B cell (primary cell): ENCODE results near the gene TIMM17A. TPM values are rescaled to one million over a fixed set of nuclear protein-coding genes. Genes with fewer than 3 reads are reported as not detected.

Experiments
- ATAC-seq: fragments of 200-7000 bp; cut with Tn5 transposase; one replicate; pipeline ENCODE4 v1.10.0; 2021; ENCODE audit warnings: low read depth, mild to moderate bottlenecking, moderate number of reproducible peaks, moderate library complexity
- CTCF ChIA-PET: fragments of 350-600 bp; sonication (Branson Sonifier 250); formaldehyde crosslinking; loops from one replicate; lab custom pipeline; 2021; ENCODE audit warnings: antibody characterized with exemption, inconsistent platforms; lab: Charles Lee
- POLR2A ChIA-PET: fragments of 350-600 bp; sonication (Branson Sonifier 250); formaldehyde crosslinking; loops from one replicate; lab custom pipeline; 2021; ENCODE audit warnings: antibody characterized with exemption; lab: Charles Lee
- DNase-seq: peaks from one replicate; pipeline ENCODE4 v3.0.0; 2013
- H2AFZ ChIP-seq: 2 replicates; pipeline ENCODE4 v1.6.1; 2012; ENCODE audit warnings: mild to moderate bottlenecking, low read depth, low read length; ENCODE audit not compliant: insufficient read depth, poor library complexity, severe bottlenecking
- H3K27ac ChIP-seq, 2 donors: 1 replicate in 1 of 2; 2 replicates in 1 of 2; pipeline ENCODE4 v1.5.1; 2012 to 2013; ENCODE audit warnings: low read length in 2 of 2, mild to moderate bottlenecking in 2 of 2, moderate library complexity in 1 of 2
- H3K27me3 ChIP-seq, 4 experiments: fragments of 200-600 bp in 1 of 4; sonication (generic) in 1 of 4; replicated peaks in 1 of 4; 1 replicate in 2 of 4; 2 replicates in 2 of 4; pipeline versions ENCODE4 v1.6.1 to v1.7.0; 2013 to 2016; ENCODE audit warnings: low read length in 3 of 4, mild to moderate bottlenecking in 2 of 4, mixed read lengths in 1 of 4, moderate library complexity in 1 of 4; ENCODE audit not compliant: insufficient read depth in 4 of 4, control insufficient read depth in 3 of 4; ENCODE audit errors: control extremely low read depth in 1 of 4
- H3K36me3 ChIP-seq, 2 experiments: replicated peaks in 1 of 2; 1 replicate in 1 of 2; 2 replicates in 1 of 2; pipeline versions ENCODE4 v1.6.1 to v1.7.1; 2013; ENCODE audit warnings: low read length in 1 of 2; ENCODE audit not compliant: insufficient read depth in 2 of 2, control insufficient read depth in 1 of 2; ENCODE audit errors: control extremely low read depth in 1 of 2, extremely low read depth in 1 of 2
- H3K4me1 ChIP-seq, 2 donors: fragments of 200-600 bp in 1 of 2; sonication (generic) in 1 of 2; 1 replicate in 1 of 2; 2 replicates in 1 of 2; pipeline versions ENCODE4 v1.5.1 to v1.6.1; 2013 to 2017; ENCODE audit warnings: low read length in 2 of 2; ENCODE audit not compliant: control insufficient read depth in 2 of 2, insufficient read depth in 2 of 2
- H3K4me2 ChIP-seq: replicated peaks from 2 replicates; pipeline ENCODE3; 2012; ENCODE audit warnings: mild to moderate bottlenecking, low read depth, low read length; ENCODE audit not compliant: poor library complexity, severe bottlenecking
- H3K4me3 ChIP-seq, 5 experiments: fragments of 200-600 bp in 1 of 5; sonication (generic) in 1 of 5; 1 replicate in 3 of 5; 2 replicates in 2 of 5; pipeline versions ENCODE4 v1.5.1 to v1.7.0; 2011 to 2016; ENCODE audit warnings: low read length in 4 of 5, mild to moderate bottlenecking in 4 of 5, low read depth in 2 of 5, control low read depth in 1 of 5, moderate library complexity in 1 of 5; ENCODE audit not compliant: insufficient read depth in 1 of 5; ENCODE audit errors: control extremely low read depth in 1 of 5, extremely low read depth in 1 of 5
- H3K79me2 ChIP-seq: fragments of 200-600 bp; sonication (generic); one replicate; pipeline ENCODE4 v1.6.0; 2016; ENCODE audit warnings: low read length; ENCODE audit not compliant: control insufficient read depth, insufficient read depth
- H3K9ac ChIP-seq: fragments of 200-600 bp; sonication (generic); 2 replicates; pipeline ENCODE4 v1.6.1; 2017; ENCODE audit warnings: mild to moderate bottlenecking, low read length, moderate library complexity
- H3K9me3 ChIP-seq, 3 donors: one replicate each; pipeline versions ENCODE4 v1.6.1 to v1.7.1; 2013; ENCODE audit warnings: low read length in 2 of 3; ENCODE audit not compliant: control insufficient read depth in 2 of 3, insufficient read depth in 1 of 3; ENCODE audit errors: control extremely low read depth in 1 of 3
- H4K20me1 ChIP-seq: 2 replicates; pipeline ENCODE4 v1.6.0; 2012; ENCODE audit warnings: mild to moderate bottlenecking, low read length; ENCODE audit not compliant: insufficient read depth, control insufficient read depth, poor library complexity, severe bottlenecking
- H3K27ac Mint-ChIP-seq: one replicate; pipeline ENCODE4 v1.8.0; 2021; ENCODE audit warnings: mixed read lengths
- H3K27me3 Mint-ChIP-seq: one replicate; pipeline ENCODE4 v1.8.0; 2021; ENCODE audit warnings: mixed read lengths
- H3K4me1 Mint-ChIP-seq: one replicate; pipeline ENCODE4 v1.8.0; 2021; ENCODE audit warnings: mixed read lengths
- H3K4me3 Mint-ChIP-seq: one replicate; pipeline ENCODE4 v1.8.0; 2021; ENCODE audit warnings: mixed read lengths
- H3K9me3 Mint-ChIP-seq: one replicate; pipeline ENCODE4 v1.8.0; 2022; ENCODE audit warnings: mixed read lengths; ENCODE audit not compliant: insufficient read depth
- CTCF ChIP-seq: fragments of 200-600 bp; IDR thresholded peaks from one replicate; pipeline ENCODE4 v1.8.0; 2022; ENCODE audit warnings: antibody characterized with exemption, mild to moderate bottlenecking
- EZH2 ChIP-seq: IDR thresholded peaks from 2 replicates; pipeline ENCODE4 v1.6.1; 2012; ENCODE audit warnings: borderline replicate concordance, low read depth, mild to moderate bottlenecking, moderate library complexity, low read length; ENCODE audit not compliant: insufficient read depth, poor library complexity, severe bottlenecking
- WGBS: methylation state at CpG from one replicate; pipeline ENCODE4 v1.1.5; 2013; ENCODE audit warnings: missing lambda C conversion rate; ENCODE audit not compliant: insufficient coverage; 5-methylcytosine and 5-hydroxymethylcytosine counted together
- intact Hi-C: fragments of 100-400 bp; cut with micrococcal nuclease; formaldehyde crosslinking; loops from one replicate; pipeline ENCODE4 v1.10.0; 2022
- polyA plus RNA-seq: library from polyadenylated mRNA; depleted of rRNA; stranded (reverse); fragments of >200 nt; gene quantifications from 2 replicates; pipeline ENCODE4 v1.2.3, GENCODE V29; 2012
- total RNA-seq, 2 donors: library from RNA; stranded (reverse); fragments of 120-200 nt in 1 of 2; gene quantifications; 1 replicate in 1 of 2; 2 replicates in 1 of 2; pipeline versions ENCODE4 v1.2.3 to v1.2.4, GENCODE V29; 2013 to 2022

TIMM17A gene
- total and polyA plus RNA-seq, 2 donors (not counting 1 experiment from before 2014, with no cell fraction given), result 13.7 to 31.5 TPM

DNA sequence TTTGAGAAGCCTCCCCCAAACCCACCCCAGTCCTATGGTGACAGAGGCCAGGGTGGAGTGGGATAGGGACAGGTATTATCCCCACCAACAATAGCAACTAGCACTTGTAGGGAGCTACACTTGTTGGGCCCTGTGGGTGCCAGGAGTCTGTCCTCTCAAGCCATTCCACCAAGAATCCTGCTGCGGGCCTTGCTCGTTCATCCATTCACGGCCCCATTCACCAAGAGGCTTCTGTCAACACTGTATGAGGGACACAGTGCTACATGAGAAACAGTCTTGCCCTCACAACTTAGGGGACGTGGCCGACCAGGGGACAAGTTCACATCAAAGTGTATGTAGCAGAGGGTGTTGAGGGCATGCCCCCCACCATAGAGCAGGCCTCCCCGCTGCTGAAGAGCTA lies 47.7 kb upstream of the TIMM17A start:
- H3K27ac ChIP-seq, result no peak overlapping the region
- H2AFZ ChIP-seq, result no peak overlapping the region
- H3K79me2 ChIP-seq, result no peaks in the 10 kb centered on the region
- CTCF ChIA-PET, result no interaction called here
- H4K20me1 ChIP-seq, result no peaks in the 10 kb centered on the region
- intact Hi-C loops, result no loop called here
- H3K27me3 ChIP-seq, result no peaks in the 10 kb centered on the region
- H3K9me3 Mint-ChIP-seq, result no peaks in the 10 kb centered on the region
- no peaks in the 10 kb centered on the region for H3K4me1 Mint-ChIP-seq
- H3K27ac Mint-ChIP-seq, result no peak overlapping the region
- DNase-seq, result no peak
- H3K4me3 Mint-ChIP-seq, result no peak overlapping the region
- 100% methylated on average over 5 of the region's 6 CpGs for WGBS
- no peaks in the 10 kb centered on the region for H3K36me3 ChIP-seq
- TF ChIP-seq EZH2 (no peak), CTCF (no peak)
- peaks cover 8% of the 10 kb centered on the region for H3K27me3 Mint-ChIP-seq
- no peak overlapping the region for H3K4me2 ChIP-seq
- no peaks in the 10 kb centered on the region for H3K4me1 ChIP-seq
- no peak for ATAC-seq
- no peaks in the 10 kb centered on the region for H3K9me3 ChIP-seq
- no peak overlapping the region for H3K4me3 ChIP-seq
- H3K9ac ChIP-seq, result no peak overlapping the region
- POLR2A ChIA-PET, result no interaction called here

DNA sequence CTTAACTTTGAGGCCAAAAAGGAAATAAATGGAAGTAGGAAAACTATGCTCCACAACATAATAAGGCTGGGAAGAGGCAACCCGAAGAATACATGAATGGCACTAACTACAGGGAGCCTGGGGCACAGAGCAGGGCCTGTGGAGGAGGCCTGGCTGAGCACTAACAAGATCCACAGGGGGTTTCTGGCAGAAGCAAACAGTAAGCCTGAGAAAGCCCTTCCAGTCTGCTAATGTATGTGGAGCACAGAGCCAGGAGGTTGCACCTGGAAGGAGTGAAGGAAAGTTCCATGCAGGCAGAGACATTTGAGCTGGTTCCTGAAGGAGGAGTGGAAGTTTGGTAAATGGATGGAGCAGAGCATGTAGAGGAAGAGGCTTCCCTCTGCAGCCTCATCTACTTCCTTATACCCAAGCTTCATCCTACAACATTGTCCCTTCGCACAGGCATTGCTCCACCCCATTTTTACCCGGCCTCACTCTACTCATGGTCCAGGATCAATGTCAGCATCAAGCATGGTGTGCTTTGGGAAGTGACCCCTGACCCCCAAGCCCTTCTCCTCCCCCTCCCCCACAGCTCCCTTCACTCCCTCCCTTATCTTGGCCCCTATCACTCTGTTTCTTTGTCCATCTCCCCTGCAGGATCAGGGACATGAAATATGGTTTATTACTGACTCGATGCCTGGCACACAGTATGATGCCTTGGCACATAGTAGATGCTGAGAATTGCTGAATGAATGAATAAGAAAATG lies 43.3 kb upstream of the TIMM17A start:
- WGBS, result 93% methylated on average over 3 of the region's 4 CpGs
- Mint-ChIP-seq H3K9me3 (no peaks in the 10 kb centered on the region), H3K27me3 (peaks cover 25% of the 10 kb centered on the region), H3K4me1 (no peaks in the 10 kb centered on the region), H3K27ac (no peak overlapping the region), H3K4me3 (no peak overlapping the region)
- H3K4me1 ChIP-seq, result no peaks in the 10 kb centered on the region
- no peak overlapping the region for H2AFZ ChIP-seq
- H3K9ac ChIP-seq, result no peak overlapping the region
- H3K27ac ChIP-seq, result no peak overlapping the region
- TF ChIP-seq CTCF (no peak), EZH2 (no peak)
- DNase-seq (no peak), ATAC-seq (no peak)
- intact Hi-C loops, result no loop called here
- no peaks in the 10 kb centered on the region for H4K20me1 ChIP-seq
- ChIA-PET CTCF (interaction anchor here (0.9 to 1.0 kb wide), 2 partner anchors 16 to 20 kb away, joined by 3 read pairs; no protein-coding TSS in a partner anchor), POLR2A (no interaction called here)
- no peaks in the 10 kb centered on the region for H3K79me2 ChIP-seq
- no peaks in the 10 kb centered on the region for H3K27me3 ChIP-seq
- no peaks in the 10 kb centered on the region for H3K9me3 ChIP-seq
- no peak overlapping the region for H3K4me3 ChIP-seq
- no peak overlapping the region for H3K4me2 ChIP-seq
- no peaks in the 10 kb centered on the region for H3K36me3 ChIP-seq
